Measurements from ENCODE around the gene TROAP. TPM values are rescaled to one million over a fixed set of nuclear protein-coding genes. Genes with fewer than 3 reads are reported as not detected.

TROAP gene
- total RNA-seq, 1 experiment from 2014 or later: 75.3 TPM

GRCh38 chr12:49339464-49339861, 16.4 kb downstream of the TROAP start:
- no peak overlapping the region for H2AFZ ChIP-seq (ENCODE audit: low read length)
- H2BK120ac ChIP-seq (ENCODE audit: low read depth, low read length, poor library complexity, severe bottlenecking): no peak overlapping the region
- H2BK12ac ChIP-seq (ENCODE audit: insufficient read length, low read depth, low read length): no peak overlapping the region
- no peak for DNase-seq
- no peak overlapping the region for H3K27ac ChIP-seq (ENCODE audit: insufficient read length, low read depth, low read length)
- H3K18ac ChIP-seq (ENCODE audit: insufficient read length, low read depth, low read length): no peak overlapping the region
- H3T11ph ChIP-seq (ENCODE audit: low read length): no peak overlapping the region
- no peak overlapping the region for H3K23ac ChIP-seq (ENCODE audit: insufficient read length, low read depth, low read length)
- peaks cover 1 to 6% of the 10 kb centered on the region in 2 experiments; a peak in 3 of 5 replicates for H3K9me3 Mint-ChIP-seq
- H3K9ac ChIP-seq (ENCODE audit: extremely low read depth, insufficient read length, low read length): no peak overlapping the region
- no peak overlapping the region for H3K4ac ChIP-seq (ENCODE audit: low read depth, low read length)
- H3K4me2 ChIP-seq (ENCODE audit: insufficient read depth, insufficient read length, low read length): no peak overlapping the region
- H2BK15ac ChIP-seq (ENCODE audit: low read depth, low read length): no peak overlapping the region
- H3K79me1 ChIP-seq (ENCODE audit: insufficient read depth, low read depth, low read length, poor library complexity, severe bottlenecking): no peaks in the 10 kb centered on the region
- H3K27ac Mint-ChIP-seq: no peak overlapping the region
- WGBS (ENCODE audit: extremely low coverage, insufficient read length, low lambda C conversion rate): no CpG with 5 or more reads among the region's 5 CpGs
- H3K56ac ChIP-seq (ENCODE audit: insufficient read length, low read depth, low read length): no peak overlapping the region
- H3K27me3 ChIP-seq (ENCODE audit: insufficient read depth, low read length): peaks cover 85% of the 10 kb centered on the region
- peaks cover 3% of the 10 kb centered on the region for H4K20me1 ChIP-seq (ENCODE audit: control insufficient read depth, insufficient read depth, insufficient read length)
- peaks cover 46 to 53% of the 10 kb centered on the region in 2 experiments for H3K4me1 Mint-ChIP-seq
- no peak overlapping the region for H3K14ac ChIP-seq (ENCODE audit: insufficient read depth, low read length)
- H3K27me3 Mint-ChIP-seq (ENCODE audit: low read depth): peaks cover 98% of the 10 kb centered on the region
- TF ChIP-seq CTCF (conservative IDR thresholded peaks at IDR 0.05): no peak
- H2AK5ac ChIP-seq (ENCODE audit: insufficient read length, low read length): no peak overlapping the region
- H3K23me2 ChIP-seq (ENCODE audit: insufficient read length, low read depth, low read length, poor library complexity, severe bottlenecking): peaks cover 24% of the 10 kb centered on the region
- H3K36me3 Mint-ChIP-seq (ENCODE audit: insufficient read depth in 1 of 3, low read depth in 3 of 3): peaks cover 0 to 1% (median 0%) of the 10 kb centered on the region in 3 experiments; a peak in 2 of 7 replicates
- no peak overlapping the region for H4K91ac ChIP-seq (ENCODE audit: insufficient read length, low read depth, low read length)
- H4K8ac ChIP-seq (replicated peaks; ENCODE audit: insufficient read length, low read depth, low read length): no peak overlapping the region
- H2BK20ac ChIP-seq (ENCODE audit: low read depth, low read length, poor library complexity, severe bottlenecking): no peak overlapping the region
- H3K9me3 ChIP-seq (ENCODE audit: control insufficient read depth, low read depth, low read length): no peaks in the 10 kb centered on the region
- H2BK5ac ChIP-seq (ENCODE audit: insufficient read length, low read length): no peak overlapping the region
- H3K4me1 ChIP-seq (ENCODE audit: insufficient read depth, low read length): peaks cover 7% of the 10 kb centered on the region; the same call in 1 of the 2 replicates
- H3K79me2 ChIP-seq (ENCODE audit: insufficient read depth, low read length): no peaks in the 10 kb centered on the region
- H4K5ac ChIP-seq (ENCODE audit: insufficient read length, low read depth, low read length): no peak overlapping the region
- peak overlapping the region in 1 of 2 experiments; percentile 57; a peak in 2 of 5 replicates for H3K4me3 Mint-ChIP-seq

Measured in H9 (cell line).